HTERT RPE-1 (cell line): ENCODE measurements around the gene CRY1.

Experiments used
- in situ Hi-C: fragments of 300-500 bp; cut with MboI; formaldehyde crosslinking; loops from 4 replicates; pipeline ENCODE4 v1.14.3; 2020; ENCODE audit warnings: low sequenced_read_pairs

The CRY1 gene

GRCh38 chr12:106973545-106973944, 119.8 kb downstream of the CRY1 start:
- in situ Hi-C loops, result no loop called here

- in situ Hi-C loops, result no loop called here
Observed at GRCh38 chr12:106971065-106971464, 122.3 kb downstream of the CRY1 start.

GRCh38 chr12:106964526-106964925, 128.8 kb downstream of the CRY1 start:
- in situ Hi-C loops, result no loop called here

DNA sequence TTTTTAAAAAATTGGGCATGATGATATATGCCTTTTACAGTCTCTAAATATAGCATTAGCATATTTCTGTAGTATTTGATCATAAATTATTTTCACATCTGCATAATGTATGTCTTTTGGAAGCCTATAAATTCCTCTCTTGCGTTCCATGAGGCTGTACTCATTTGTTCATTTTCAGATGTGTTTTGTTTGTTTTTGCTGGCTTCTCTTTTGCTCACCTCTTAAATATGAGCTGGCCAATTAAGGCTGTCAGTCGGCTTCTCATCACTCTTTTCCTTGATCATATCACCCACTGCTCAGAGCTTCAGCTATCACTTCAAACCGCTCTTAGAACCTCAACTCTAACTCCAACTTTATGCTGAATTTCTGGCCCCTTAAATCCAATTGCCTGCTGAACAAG, 131.1 kb downstream of the CRY1 start:
- in situ Hi-C loops, result no loop called here

DNA sequence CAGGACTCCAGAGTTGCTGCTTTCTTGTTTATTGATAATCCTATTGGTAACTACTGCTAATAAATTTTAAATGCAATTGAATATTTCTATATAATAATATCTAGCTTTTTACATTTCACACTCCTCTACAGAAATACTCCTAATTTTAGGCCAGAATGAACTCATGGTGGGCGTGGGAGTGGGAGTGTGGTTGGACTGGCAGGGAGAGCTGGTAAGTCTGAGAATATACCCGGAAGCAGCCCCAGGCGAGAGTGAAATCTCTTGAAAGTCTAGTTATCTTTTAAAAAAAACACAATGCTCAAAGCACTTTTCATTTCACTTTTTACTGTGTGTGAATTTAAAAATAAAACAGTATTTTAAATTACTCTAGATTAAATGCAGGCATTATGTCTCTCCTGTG, 132.9 kb downstream of the CRY1 start:
- in situ Hi-C loops, result no loop called here

DNA sequence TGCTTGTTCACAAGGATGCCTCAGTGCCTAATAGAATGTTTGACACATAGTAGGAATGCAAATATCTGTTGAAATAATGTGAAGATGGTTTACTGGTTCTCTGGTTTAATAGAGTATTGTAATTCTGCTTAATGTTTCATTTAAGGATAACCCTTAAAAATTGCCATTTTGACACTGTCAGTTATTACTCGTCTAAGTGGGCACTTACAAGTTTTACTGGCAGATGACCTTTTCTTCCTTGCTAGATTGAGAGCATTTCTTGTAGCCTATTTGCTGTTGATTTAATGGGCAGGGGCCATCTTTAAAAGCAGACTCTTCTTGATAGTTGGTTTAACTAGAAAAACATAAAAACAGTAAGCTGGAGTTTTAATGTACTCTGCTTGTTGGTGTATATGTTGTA, 135.8 kb downstream of the CRY1 start:
- in situ Hi-C loops, result no loop called here

DNA sequence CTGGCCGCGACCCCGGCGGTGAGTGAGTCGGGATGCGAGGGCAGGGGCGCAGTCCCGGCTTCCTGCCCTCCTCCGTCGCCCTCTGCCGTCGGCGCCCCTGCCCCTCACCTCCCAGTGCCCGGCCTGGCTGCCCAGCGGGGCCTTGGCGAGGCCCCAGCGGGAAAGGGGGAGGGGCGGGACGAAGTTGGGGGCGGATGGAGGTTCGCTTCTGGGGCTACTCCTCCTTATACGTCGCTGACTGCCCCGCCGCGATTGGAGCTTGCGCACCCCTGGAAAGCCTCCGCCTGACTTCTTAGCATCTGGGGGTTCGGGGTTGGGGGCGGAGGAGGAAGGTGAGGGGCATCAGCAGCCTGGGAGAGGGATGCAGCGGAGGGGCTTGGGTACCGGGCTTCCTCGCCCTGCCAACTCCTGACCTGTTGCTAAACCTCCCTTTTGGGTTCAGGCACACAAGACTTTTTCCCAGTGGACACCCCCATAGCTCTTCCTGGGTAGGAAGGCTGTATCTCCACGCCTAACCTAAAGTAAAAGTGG, 137.2 kb downstream of the CRY1 start:
- in situ Hi-C loops, result no loop called here

DNA sequence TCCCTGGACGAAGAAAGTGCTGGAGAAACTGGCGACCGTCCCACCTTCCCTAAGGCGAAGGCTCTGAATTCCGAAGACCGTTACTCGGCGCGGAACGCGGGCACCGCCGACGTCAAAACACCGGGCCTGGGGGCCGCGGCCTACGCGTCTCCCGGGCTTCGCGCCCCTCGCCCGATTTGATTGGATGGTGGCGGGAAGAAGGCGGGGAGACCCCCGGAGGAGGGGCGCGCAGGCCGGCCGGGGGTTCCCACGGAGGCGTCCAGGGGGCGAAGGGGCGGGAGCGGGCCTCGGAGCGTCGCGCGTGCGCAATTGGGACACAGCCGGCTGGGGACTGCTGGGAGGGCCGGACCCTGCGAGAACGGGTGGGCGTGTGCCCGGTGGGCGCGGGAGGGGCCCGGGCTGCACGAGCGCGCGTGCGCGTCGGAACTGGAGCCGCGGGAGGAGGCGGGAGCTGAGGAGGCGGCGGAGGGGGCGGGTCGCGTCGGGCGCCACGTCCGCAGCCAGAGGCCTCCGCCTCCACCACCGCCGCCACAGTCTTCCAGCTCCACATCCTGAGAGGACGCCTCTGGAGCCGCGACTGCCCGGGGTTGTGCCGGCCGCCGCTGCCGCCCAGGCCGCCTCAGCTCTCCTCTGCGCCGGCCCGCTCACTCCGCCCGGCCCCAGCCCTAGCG, 137.8 kb downstream of the CRY1 start, which contains the start of gene TMEM263:
TSS of gene TMEM263 (plus strand) at position 531 of the 671 bp plus-strand sequence. CDS start 11,210 bp downstream, outside the sequence.
- in situ Hi-C loops, result no loop called here

- in situ Hi-C loops, result no loop called here
Observed at GRCh38 chr12:106954462-106955376, 138.6 kb downstream of the CRY1 start.

GRCh38 chr12:106953352-106954250, 139.7 kb downstream of the CRY1 start:
- in situ Hi-C loops, result no loop called here

- in situ Hi-C loops, result no loop called here
Observed at GRCh38 chr12:106950591-106950990, 142.8 kb downstream of the CRY1 start.

DNA sequence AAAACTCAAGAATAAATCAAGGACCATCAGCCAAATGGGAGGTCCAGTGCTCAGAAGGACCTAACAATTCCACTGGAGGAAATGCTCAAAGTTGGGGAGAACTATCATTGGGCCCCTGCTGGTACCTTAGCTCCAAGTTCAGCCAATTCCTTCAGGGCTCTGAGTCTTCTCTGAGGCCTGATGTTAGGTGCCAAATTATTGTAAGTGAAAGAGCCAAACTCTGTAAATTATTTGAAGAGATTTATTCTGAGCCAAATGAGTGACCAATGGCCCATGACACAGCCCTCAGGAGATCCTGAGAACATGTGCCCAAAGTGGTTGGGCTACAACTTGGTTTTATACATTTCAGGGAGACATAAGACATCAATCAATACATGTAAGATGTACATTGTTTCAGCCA, 145.9 kb downstream of the CRY1 start:
- in situ Hi-C loops, result no loop called here

DNA sequence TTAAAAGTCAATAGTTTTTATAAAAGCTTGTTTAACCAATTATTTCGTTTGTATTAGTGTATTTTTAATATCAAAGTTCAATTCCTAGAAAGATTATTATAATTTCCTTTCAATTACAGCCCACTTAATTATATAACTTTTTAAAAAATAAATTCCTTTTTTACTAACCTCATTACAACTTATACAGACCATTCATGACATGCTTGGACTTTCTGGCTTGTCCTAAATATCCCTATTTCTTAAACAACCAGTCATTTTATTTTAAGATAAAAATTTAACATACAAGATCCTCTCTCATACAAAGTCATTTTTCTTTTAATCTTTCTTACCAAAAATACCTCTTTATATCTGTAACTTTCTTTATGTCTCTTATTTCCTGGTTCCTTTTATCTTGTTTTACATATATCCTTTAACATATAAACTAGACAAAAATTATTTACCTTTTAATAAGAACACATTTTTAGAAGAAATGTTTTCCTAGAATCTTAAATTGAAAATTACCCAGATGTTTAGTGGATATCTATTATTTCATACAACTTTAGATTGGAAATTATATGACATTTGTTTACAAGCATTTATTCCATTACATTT, 148.0 kb downstream of the CRY1 start:
- in situ Hi-C loops, result no loop called here

DNA sequence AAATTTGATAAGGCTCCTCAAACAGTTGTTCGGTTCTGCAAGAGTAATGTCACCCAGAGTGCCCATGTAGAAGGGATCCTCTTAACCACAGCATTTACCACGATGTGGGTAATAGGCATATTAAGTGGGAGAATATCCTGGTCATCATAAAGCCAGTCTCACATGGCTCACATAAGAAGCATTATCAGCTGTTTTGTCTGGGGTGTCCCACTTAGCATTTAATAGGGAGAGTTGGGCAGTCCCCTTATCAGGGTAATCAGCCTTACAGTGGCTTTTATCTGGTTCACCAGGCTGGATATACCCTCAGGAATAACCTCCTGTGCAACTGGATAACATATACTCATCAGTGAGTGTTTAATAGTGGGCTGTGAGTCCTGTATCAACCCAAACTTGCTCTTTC, 150.6 kb downstream of the CRY1 start:
- in situ Hi-C loops, result no loop called here

- in situ Hi-C loops, result no loop called here
Observed at GRCh38 chr12:106941481-106942156, 151.7 kb downstream of the CRY1 start.
